ENCODE measurements around the gene ZNF48. TPM values are rescaled to one million over a fixed set of nuclear protein-coding genes. Genes with fewer than 3 reads are reported as not detected.
A peak's percentile ranks its signal among the peaks of the same experiment; 100 is the strongest.

ZNF48 gene
- total RNA-seq, 4 donors from 2014 or later, result 6.3 to 12.1 (median 8.1) TPM

DNA sequence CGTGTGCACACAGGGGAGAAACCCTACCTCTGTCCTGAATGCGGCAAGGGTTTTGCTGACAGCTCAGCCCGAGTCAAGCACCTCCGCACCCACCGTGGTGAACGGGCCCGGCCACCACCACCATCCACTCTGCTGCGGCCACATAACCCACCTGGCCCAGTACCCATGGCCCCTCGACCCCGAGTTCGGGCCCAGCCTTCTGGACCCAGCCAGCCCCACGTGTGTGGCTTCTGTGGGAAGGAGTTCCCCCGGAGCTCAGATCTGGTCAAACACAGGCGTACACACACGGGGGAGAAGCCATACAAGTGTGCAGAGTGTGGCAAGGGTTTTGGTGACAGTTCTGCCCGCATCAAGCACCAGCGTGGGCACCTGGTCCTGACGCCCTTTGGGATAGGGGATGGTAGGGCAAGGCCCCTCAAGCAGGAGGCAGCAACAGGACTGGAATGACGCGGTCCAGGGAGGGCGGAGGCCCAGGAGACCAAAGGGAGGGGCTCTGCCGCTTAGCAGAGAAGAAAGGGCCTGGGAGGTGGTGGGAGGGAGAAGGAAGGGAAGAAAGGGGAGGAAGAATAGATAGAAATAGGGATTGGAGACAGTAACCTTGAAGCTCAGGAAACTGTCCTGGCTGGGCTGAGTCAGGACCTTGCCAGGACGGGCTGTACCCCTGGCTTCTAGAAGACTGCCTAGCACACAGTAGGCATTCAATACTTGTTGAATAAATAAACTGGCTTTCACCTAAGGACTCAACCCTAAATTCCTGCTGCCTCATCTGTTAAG, 3.6 kb downstream of the ZNF48 start:
- H3K9me3 ChIP-seq, result no peaks in the 10 kb centered on the region
- no peaks in the 10 kb centered on the region for H3K27me3 ChIP-seq
- DNase-seq (ENCODE audit: low spot score in 2 of 2), result no peak
- peaks cover 41% of the 10 kb centered on the region for H3K4me1 ChIP-seq
- H3K4me3 ChIP-seq, result no peak overlapping the region
- peaks cover 11% of the 10 kb centered on the region for H3K36me3 ChIP-seq
- H3K27ac ChIP-seq, result no peak overlapping the region
- TF ChIP-seq POLR2A (IDR thresholded peaks at IDR 0.05) (no peak), EP300 (IDR thresholded peaks at IDR 0.05) (no peak), POLR2AphosphoS5 (IDR thresholded peaks at IDR 0.05) (no peak)
- TF ChIP-seq, protein P1, sequence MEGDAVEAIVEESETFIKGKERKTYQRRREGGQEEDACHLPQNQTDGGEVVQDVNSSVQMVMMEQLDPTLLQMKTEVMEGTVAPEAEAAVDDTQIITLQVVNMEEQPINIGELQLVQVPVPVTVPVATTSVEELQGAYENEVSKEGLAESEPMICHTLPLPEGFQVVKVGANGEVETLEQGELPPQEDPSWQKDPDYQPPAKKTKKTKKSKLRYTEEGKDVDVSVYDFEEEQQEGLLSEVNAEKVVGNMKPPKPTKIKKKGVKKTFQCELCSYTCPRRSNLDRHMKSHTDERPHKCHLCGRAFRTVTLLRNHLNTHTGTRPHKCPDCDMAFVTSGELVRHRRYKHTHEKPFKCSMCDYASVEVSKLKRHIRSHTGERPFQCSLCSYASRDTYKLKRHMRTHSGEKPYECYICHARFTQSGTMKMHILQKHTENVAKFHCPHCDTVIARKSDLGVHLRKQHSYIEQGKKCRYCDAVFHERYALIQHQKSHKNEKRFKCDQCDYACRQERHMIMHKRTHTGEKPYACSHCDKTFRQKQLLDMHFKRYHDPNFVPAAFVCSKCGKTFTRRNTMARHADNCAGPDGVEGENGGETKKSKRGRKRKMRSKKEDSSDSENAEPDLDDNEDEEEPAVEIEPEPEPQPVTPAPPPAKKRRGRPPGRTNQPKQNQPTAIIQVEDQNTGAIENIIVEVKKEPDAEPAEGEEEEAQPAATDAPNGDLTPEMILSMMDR (IDR thresholded peaks at IDR 0.05), result no peak
- whole genome bisulfite sequencing, result 74% methylated on average over 16 of the region's 23 CpGs

DNA sequence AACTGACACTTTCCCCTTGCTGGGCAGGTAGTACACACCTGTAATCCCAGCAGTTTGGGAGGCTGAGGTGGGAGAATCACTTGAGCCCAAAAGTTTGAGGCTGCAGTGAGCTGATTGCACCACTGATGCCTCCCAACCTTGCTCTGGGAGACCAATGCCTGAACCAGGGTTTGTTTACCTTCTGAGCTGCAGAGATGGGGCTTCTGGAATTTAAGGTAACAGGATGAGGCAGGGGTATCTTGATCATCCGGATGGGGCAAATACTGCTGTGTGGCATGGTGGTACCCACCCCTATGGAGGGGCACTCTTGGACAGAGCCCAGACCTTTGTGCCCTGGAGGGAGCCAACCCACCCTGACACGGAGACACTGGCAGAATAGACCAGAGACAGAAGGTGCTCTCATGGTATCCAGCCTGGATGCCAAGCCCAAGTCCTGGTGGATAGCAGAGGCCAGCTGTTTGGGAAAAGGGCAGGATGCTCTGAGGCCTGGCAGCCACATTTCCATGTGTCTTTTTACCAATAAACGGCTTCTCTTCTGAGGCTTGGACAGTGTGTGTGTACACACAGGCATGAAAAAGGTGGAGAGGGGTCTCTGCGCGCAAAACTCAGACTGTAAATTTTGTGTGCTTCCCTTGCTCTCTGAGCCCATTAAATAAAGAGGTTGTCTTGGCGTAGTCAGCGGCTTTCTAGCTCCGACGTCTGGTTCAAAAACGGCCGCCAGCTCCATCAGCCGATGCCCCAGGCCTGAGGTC, 4.4 kb downstream of the ZNF48 start:
- TF ChIP-seq, protein P1 (IDR thresholded peaks at IDR 0.05), result no peak
- TF ChIP-seq POLR2A (IDR thresholded peaks at IDR 0.05), result no peak
- Histone ChIP-seq H3K9me3 (no peaks in the 10 kb centered on the region), H3K4me1 (peaks cover 34% of the 10 kb centered on the region), H3K27me3 (no peaks in the 10 kb centered on the region), H3K27ac (peak overlapping the region; percentile 67), H3K4me3 (peak overlapping the region; percentile 65), H3K36me3 (peaks cover 11% of the 10 kb centered on the region)
- 10% methylated on average over 10 of the region's 12 CpGs for WGBS
- no peak for DNase-seq (ENCODE audit: low spot score in 2 of 2)

DNA sequence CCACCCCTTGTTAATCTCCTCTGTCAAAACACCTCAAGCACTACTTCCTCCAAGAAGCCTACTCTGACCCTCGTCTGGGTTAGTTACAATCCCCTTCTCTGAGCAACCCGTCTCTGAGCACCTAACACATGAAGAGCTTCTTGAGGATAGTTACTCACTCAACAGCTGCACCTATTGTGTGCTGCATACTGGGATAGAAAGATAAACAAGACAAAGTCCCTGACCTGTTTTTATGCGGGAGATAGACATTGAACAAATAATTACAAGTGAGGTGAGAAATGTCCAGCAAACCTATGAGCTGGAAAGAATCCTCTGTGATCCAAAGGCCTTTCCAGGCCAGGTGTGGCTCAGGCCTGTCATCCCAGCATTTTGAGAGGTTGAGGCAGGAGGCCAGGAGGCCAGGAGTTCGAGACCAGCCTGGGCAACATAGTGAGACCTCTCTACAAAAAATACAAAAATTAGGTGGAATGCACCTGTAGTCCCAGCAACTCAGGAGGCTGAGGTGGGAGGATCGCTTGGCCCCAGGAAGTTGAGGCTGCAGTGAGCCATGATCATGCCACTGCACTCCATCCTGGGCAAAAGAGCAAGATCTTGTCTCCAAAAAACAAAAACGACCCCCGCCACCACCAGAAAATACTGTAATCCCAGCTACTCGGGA, 6.7 kb downstream of the ZNF48 start:
- peaks cover 11% of the 10 kb centered on the region for H3K36me3 ChIP-seq
- TF ChIP-seq POLR2A (IDR thresholded peaks at IDR 0.05) (no peak), POLR2AphosphoS5 (IDR thresholded peaks at IDR 0.05) (no peak), EP300 (IDR thresholded peaks at IDR 0.05) (no peak)
- TF ChIP-seq, protein P1 (IDR thresholded peaks at IDR 0.05), result no peak
- H3K27me3 ChIP-seq, result no peaks in the 10 kb centered on the region
- peaks cover 23% of the 10 kb centered on the region for H3K4me1 ChIP-seq
- WGBS, result 84% methylated on average over 8 of the region's 8 CpGs
- H3K9me3 ChIP-seq, result no peaks in the 10 kb centered on the region
- H3K4me3 ChIP-seq, result no peak overlapping the region
- no peak overlapping the region for H3K27ac ChIP-seq
- no peak for DNase-seq (ENCODE audit: low spot score in 2 of 2)

DNA sequence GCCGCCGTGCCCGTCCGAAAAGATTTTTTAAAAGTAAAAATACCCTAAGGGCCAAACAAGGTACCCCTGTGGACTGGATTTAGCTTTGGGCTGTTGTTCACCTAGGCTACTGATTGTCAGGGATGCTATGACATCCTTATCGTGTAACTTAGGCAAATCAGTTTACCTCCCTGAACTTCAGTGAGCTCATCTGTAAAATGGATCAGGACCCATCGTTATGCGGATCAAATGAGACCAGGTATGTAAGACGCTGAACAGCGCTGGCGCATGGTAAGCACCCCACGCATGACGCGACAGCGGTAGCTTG, 11.5 kb downstream of the ZNF48 start:
- H3K27me3 ChIP-seq, result no peaks in the 10 kb centered on the region
- H3K4me3 ChIP-seq, result peak overlapping the region; percentile 74
- H3K27ac ChIP-seq, result peak overlapping the region; percentile 90
- no peaks in the 10 kb centered on the region for H3K9me3 ChIP-seq
- H3K4me1 ChIP-seq, result peaks cover 32% of the 10 kb centered on the region
- WGBS, result 18% methylated on average over 12 of the region's 14 CpGs
- no peak for DNase-seq (ENCODE audit: low spot score in 2 of 2)
- TF ChIP-seq POLR2A (IDR thresholded peaks at IDR 0.05), result no peak
- TF ChIP-seq, protein P1 (IDR thresholded peaks at IDR 0.05), result no peak
- TF ChIP-seq EP300 (IDR thresholded peaks at IDR 0.05), result no peak
- no peak for TF ChIP-seq POLR2AphosphoS5 (IDR thresholded peaks at IDR 0.05)
- no peaks in the 10 kb centered on the region for H3K36me3 ChIP-seq
